Astrocyte (in vitro differentiated cells and primary cell): ENCODE data around the gene PIP4K2A.

ENCODE experiments used
- CTCF ChIP-seq: IDR thresholded peaks from 2 replicates; pipeline ENCODE4 v1.5.1; 2011; ENCODE audit warnings: low read depth, mild to moderate bottlenecking, inconsistent platforms, low read length, moderate library complexity; ENCODE audit not compliant: insufficient read depth
- EZH2 ChIP-seq: IDR thresholded peaks from 2 replicates; pipeline ENCODE4 v1.6.1; 2012; ENCODE audit warnings: mild to moderate bottlenecking, low read length, inconsistent platforms; ENCODE audit not compliant: insufficient read depth

GRCh38 chr10:22518167-22518724 is 196.1 kb downstream of the PIP4K2A start:
- TF ChIP-seq CTCF (no peak), EZH2 (no peak)
